GM21390 (cell line): Measurements from ENCODE around the gene BTBD3.

Experiments used
- ATAC-seq: cut with Tn5 transposase; IDR thresholded peaks from one replicate; pipeline ENCODE4 v1.9.1; 2021; ENCODE audit not compliant: unreplicated experiment

Gene BTBD3

DNA sequence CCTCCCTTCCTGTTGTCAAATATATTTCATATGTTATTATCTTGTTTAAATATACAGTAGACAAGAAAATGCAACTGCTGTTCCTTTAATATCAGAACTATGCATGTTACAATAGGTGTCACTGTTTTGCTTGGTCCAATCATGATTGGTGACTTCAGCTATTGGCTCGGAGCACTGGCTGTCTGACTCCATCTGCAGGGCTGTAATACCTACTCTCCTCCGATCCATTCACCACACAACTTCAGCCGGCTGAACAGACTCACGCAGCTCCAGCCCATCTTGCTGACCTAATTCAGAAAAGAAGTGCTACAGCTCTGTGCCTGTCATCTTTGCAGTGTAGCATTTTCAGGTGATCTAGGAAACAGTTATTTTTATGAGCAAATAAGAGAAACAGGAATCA lies at the start of gene BTBD3:
Gene BTBD3, plus strand, starts transcription at position 231 of the 400 bp plus-strand sequence. CDS start 383 bp downstream, outside the sequence.
- peak; percentile 78 for ATAC-seq

DNA sequence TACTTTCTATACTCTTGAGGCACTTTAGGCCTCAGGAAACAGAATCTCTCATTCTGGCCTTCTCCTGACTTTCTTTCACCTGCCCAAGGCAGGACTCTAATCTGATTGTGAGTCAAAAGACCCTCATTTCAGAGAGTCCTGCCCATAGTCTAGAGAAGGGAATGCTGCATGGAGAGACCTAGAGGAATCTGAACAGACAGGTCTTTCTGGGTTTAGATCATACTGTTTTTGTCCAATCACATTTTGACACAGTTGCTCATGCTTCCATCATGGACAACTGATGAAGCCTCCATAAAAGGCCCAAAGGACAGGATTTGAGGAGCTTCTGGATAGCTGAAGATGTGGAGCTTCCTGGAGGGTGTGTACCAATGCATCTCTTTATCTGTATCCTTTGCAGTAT lies 48.1 kb upstream of the BTBD3 start:
- ATAC-seq: no peak

DNA sequence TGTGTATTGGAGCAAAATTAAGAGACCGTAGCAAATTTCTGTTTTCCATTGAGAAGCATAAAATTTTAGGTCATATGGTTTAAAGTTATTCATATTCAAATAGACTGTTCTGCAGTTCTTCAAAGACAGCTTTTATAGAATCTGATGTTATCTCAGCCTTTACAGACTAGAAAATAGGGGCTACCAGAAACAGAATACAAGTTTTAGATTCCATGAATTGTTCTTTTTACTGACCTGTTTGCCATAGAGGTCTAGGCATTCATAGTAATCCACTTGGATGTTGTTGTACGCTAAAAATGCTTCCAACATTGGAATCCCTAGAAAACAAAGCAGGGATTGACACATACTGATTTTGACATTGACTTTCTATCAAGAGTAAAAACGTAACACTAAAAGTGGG lies 47.3 kb upstream of the BTBD3 start:
- ATAC-seq: no peak

DNA sequence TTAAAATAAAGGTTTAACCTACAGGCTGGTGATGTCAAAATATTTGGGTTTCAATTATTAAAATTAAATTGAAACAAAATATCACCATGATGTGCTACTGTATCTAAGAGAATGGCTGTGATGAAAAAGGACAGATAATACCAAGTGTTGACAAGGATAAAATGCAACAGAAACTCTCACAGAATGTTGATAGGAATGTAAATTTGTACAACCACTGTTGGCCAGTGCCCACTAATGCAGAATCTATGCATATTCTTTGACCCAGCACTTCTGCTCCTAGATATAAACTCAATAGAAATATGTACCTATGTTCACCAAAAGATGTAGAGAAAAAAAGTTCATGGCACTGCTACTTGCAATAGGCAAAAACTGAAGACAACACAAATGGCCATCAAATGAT lies 41.1 kb upstream of the BTBD3 start:
- no peak for ATAC-seq

GRCh38 chr20:11880680-11881079 lies 37.0 kb upstream of the BTBD3 start:
- no peak for ATAC-seq

GRCh38 chr20:11881449-11881848 lies 36.2 kb upstream of the BTBD3 start:
- no peak for ATAC-seq

- no peak for ATAC-seq
Measured at GRCh38 chr20:11882651-11883050, 35.0 kb upstream of the BTBD3 start.

- no peak for ATAC-seq
Measured at GRCh38 chr20:11888648-11889047, 29.0 kb upstream of the BTBD3 start.

GRCh38 chr20:11890331-11891076 lies 27.2 kb upstream of the BTBD3 start:
- peak; percentile 64 for ATAC-seq

- ATAC-seq: peak; percentile 29
Measured at GRCh38 chr20:11891077-11891775, 26.5 kb upstream of the BTBD3 start.

DNA sequence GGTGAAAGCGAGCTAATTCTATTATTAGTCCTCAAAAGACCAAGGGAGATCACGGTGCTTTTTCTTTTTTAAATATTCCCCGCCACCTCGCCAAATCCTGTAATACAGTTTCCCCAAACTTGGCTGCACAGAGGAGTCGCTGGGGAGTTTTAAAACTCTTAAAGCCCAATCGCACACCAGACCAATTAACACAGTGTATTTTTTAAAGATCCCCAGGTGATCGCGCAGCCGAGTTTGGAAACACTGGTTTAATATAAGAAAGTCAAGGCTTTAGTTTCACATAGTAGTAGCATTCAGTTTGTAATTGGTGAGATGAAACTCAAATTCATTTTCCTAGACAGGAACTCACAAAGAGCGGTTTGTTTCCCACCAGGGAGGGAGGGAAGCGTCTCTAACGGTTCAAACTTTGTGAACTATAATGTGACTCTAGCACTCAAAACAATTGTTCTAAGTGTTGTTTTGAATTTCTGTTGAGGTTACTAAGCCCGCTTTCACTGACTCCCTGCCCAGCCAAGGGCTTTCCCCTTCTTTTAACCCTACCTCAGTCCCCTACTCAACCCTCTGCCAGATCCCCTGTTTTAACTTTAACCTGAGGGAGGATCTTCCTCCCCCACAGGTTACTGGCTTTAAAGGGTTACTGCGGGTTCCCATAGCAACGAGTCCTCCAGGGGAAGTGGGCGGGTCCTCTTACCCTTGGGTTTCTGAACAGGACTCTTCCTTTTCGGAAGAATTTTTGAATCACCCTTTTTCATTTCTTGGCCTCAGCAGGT lies 25.7 kb upstream of the BTBD3 start:
- ATAC-seq: peak; percentile 53

DNA sequence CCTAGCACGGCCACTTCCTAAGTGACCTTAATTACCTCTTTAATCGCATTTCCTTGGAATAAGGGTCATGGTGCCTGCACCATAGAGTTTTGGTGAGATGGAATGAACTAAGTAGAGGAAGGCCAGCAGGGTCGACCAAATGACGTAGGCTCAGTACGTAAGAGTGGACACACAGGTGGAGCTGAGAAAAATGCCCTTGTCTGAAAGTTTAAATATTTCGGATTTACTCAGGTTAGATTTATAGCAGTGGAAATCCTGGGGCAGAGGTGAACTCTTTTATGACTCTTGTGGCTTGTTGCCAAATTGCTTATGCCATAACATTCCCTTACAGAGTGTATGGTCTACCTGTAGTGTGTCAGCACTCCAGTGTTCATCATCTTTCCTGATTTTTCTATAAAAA lies 23.6 kb upstream of the BTBD3 start:
- no peak for ATAC-seq

- ATAC-seq: no peak
Measured at GRCh38 chr20:11895861-11896387, 21.8 kb upstream of the BTBD3 start.

GRCh38 chr20:11901127-11901526 lies 16.6 kb upstream of the BTBD3 start:
- ATAC-seq: no peak

- no peak for ATAC-seq
Measured at GRCh38 chr20:11902285-11902697, 15.4 kb upstream of the BTBD3 start.

- no peak for ATAC-seq
Measured at GRCh38 chr20:11905460-11906179, 12.1 kb upstream of the BTBD3 start.

DNA sequence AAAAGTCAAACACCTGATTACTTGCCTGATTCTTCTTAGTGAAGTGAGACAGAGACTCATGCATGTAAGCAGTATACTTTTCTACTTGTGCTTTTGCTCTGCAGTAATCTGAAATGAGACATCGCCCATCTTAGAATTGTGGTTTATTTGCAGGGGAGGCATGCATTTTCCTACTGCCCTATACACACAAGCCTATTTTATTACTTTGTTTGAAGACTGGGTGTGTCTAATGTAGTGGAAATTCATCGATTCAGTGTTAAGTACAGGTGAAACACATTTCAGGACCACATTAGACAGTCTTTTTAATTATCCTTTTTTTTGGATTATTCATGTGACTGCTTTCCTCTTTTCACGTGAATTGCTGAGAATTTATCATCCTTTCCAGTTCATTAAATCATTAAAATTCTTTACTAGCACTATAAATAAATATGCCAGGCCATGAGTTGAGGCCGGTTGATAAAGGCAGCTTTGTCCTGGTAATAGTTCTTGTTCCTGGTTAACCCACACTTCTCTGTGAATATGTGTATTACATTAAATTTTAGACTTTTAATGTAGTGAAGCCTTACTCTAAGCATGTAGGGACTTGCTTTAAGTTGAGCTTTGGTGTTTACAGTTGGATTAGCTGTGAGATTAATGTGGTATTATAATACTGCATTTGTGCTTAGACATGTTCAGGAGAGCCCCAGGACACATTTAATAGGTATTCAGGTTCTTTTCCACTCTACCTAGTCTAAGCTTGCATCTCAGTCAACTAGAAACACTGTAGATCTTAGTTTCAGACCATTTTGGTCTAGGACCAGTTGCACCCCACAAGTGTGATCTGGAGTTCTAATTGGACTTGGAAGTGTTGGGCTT lies 10.8 kb upstream of the BTBD3 start:
- ATAC-seq: no peak

GRCh38 chr20:11907621-11908020 lies 10.1 kb upstream of the BTBD3 start:
- no peak for ATAC-seq

- ATAC-seq: no peak
Measured at GRCh38 chr20:11912013-11912658, 5.6 kb upstream of the BTBD3 start.
